Measurements from ENCODE around the gene OR2H2.

OR2H2 gene

GRCh38 chr6:29590218-29590808, 5.4 kb downstream of the OR2H2 start:
- H3K27ac ChIP-seq (ENCODE audit: low read depth, low read length), result no peak overlapping the region
- no peak overlapping the region for H3K9ac ChIP-seq (ENCODE audit: low read depth in 1 of 2, low read length in 2 of 2)

DNA sequence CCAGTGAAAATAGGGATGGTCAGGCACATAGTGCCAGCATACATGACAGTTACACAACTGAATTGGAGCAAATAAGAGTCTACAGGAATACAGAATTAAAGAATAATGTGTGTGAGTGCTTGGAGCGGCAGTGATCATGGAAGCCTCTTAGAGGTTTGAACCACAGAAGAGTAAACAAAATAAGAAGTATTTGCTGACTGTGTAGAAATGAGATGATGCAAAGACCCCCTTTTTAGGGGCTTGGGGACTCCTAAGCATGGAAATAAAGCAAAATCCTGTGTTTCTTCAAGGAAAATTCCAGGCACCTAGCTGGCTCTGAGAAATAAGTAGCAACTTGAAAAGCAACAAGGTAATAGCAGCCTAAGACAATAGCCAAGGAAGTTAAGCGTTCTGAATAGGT, 6.8 kb downstream of the OR2H2 start:
- Histone ChIP-seq H3K36me3 (ENCODE audit: control insufficient read depth in 1 of 2, insufficient read depth in 2 of 2, low read length in 2 of 2) (no peaks in the 10 kb centered on the region), H3K27ac (ENCODE audit: low read depth, low read length) (no peak overlapping the region), H3K9ac (ENCODE audit: low read depth in 1 of 2, low read length in 2 of 2) (no peak overlapping the region), H3K4me1 (ENCODE audit: control insufficient read depth in 1 of 2, insufficient read depth in 2 of 2, low read length in 2 of 2) (no peaks in the 10 kb centered on the region), H3K4me3 (ENCODE audit: low read depth in 1 of 2, low read length in 2 of 2) (no peak overlapping the region), H3K9me3 (ENCODE audit: control insufficient read depth in 1 of 2, low read length in 2 of 2) (no peaks in the 10 kb centered on the region), H3K27me3 (ENCODE audit: control insufficient read depth in 1 of 2, insufficient read depth in 2 of 2, low read length in 2 of 2) (peaks cover 0 to 11% of the 10 kb centered on the region in 2 donors)

More at GRCh38 chr6:29590218-29590808, 5.4 kb downstream of the OR2H2 start:
- Histone ChIP-seq H3K4me3 (ENCODE audit: low read depth in 1 of 2, low read length in 2 of 2) (no peak overlapping the region), H3K4me1 (ENCODE audit: control insufficient read depth in 1 of 2, insufficient read depth in 2 of 2, low read length in 2 of 2) (no peaks in the 10 kb centered on the region), H3K36me3 (ENCODE audit: control insufficient read depth in 1 of 2, insufficient read depth in 2 of 2, low read length in 2 of 2) (no peaks in the 10 kb centered on the region), H3K9me3 (ENCODE audit: control insufficient read depth in 1 of 2, low read length in 2 of 2) (no peaks in the 10 kb centered on the region), H3K27me3 (ENCODE audit: control insufficient read depth in 1 of 2, insufficient read depth in 2 of 2, low read length in 2 of 2) (peaks cover 0 to 11% of the 10 kb centered on the region in 2 donors)

- no peak overlapping the region for H3K27ac ChIP-seq (ENCODE audit: low read depth, low read length)
- H3K27me3 ChIP-seq (ENCODE audit: control insufficient read depth in 1 of 2, insufficient read depth in 2 of 2, low read length in 2 of 2), result peaks cover 0 to 11% of the 10 kb centered on the region in 2 donors
- H3K9me3 ChIP-seq (ENCODE audit: control insufficient read depth in 1 of 2, low read length in 2 of 2), result no peaks in the 10 kb centered on the region
- H3K36me3 ChIP-seq (ENCODE audit: control insufficient read depth in 1 of 2, insufficient read depth in 2 of 2, low read length in 2 of 2), result no peaks in the 10 kb centered on the region
- H3K4me3 ChIP-seq (ENCODE audit: low read depth in 1 of 2, low read length in 2 of 2), result no peak overlapping the region
- no peaks in the 10 kb centered on the region for H3K4me1 ChIP-seq (ENCODE audit: control insufficient read depth in 1 of 2, insufficient read depth in 2 of 2, low read length in 2 of 2)
- H3K9ac ChIP-seq (ENCODE audit: low read depth in 1 of 2, low read length in 2 of 2), result no peak overlapping the region
Observed at GRCh38 chr6:29593199-29593855, 8.4 kb downstream of the OR2H2 start.

DNA sequence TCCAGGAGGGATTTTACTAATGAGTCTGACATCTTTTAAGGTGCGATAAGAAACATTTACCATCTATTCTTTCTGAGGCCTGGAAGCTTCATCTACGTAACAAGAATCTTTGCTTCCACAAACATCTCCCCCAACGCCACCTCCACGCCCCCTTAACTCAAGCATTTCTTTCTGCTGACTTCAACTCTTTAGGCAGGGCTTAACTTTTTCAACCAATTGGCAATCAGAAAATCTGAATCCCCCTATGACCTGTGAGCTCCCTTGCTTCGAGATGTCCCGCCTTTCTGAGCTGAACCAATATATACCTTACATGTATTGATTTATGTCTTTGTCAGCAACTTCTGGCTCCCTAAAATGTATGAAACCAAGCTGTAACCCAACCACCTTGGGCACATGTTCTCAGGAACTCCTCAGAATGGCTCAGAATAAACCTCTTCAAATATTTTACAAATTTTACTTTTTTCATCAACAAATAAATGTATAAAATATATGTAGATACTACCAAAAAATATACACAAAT, 11.5 kb downstream of the OR2H2 start:
- H3K9me3 ChIP-seq (ENCODE audit: control insufficient read depth in 1 of 2, low read length in 2 of 2), result no peaks in the 10 kb centered on the region
- H3K4me3 ChIP-seq (ENCODE audit: low read depth in 1 of 2, low read length in 2 of 2), result no peak overlapping the region
- H3K9ac ChIP-seq (ENCODE audit: low read depth in 1 of 2, low read length in 2 of 2), result no peak overlapping the region
- H3K4me1 ChIP-seq (ENCODE audit: control insufficient read depth in 1 of 2, insufficient read depth in 2 of 2, low read length in 2 of 2), result no peaks in the 10 kb centered on the region
- peaks cover 0 to 10% of the 10 kb centered on the region in 2 donors for H3K27me3 ChIP-seq (ENCODE audit: control insufficient read depth in 1 of 2, insufficient read depth in 2 of 2, low read length in 2 of 2)
- no peak overlapping the region for H3K27ac ChIP-seq (ENCODE audit: low read depth, low read length)
- no peaks in the 10 kb centered on the region for H3K36me3 ChIP-seq (ENCODE audit: control insufficient read depth in 1 of 2, insufficient read depth in 2 of 2, low read length in 2 of 2)

DNA sequence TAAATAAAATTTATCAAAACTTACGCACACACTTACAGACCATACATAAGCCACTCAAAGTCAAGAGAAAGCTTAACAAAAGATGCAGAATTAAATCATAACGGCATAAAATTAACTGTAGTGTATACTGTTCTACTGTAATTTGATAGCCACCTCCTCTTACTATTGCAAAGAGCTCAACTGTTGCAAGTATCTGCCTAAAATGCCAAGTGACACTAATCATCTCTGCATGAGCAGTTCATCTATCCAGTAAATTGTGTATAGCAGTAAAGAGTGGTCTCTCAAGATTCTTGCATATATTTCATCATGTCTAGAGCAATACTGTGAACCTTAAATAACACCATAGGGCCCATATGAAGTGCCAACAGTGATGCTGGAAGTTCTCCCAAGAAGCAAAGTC, 12.3 kb downstream of the OR2H2 start:
- H3K9me3 ChIP-seq (ENCODE audit: control insufficient read depth in 1 of 2, low read length in 2 of 2), result no peaks in the 10 kb centered on the region
- no peak overlapping the region for H3K27ac ChIP-seq (ENCODE audit: low read depth, low read length)
- peaks cover 0 to 3% of the 10 kb centered on the region in 2 donors for H3K27me3 ChIP-seq (ENCODE audit: control insufficient read depth in 1 of 2, insufficient read depth in 2 of 2, low read length in 2 of 2)
- no peaks in the 10 kb centered on the region for H3K36me3 ChIP-seq (ENCODE audit: control insufficient read depth in 1 of 2, insufficient read depth in 2 of 2, low read length in 2 of 2)
- H3K9ac ChIP-seq (ENCODE audit: low read depth in 1 of 2, low read length in 2 of 2), result no peak overlapping the region
- no peaks in the 10 kb centered on the region for H3K4me1 ChIP-seq (ENCODE audit: control insufficient read depth in 1 of 2, insufficient read depth in 2 of 2, low read length in 2 of 2)
- no peak overlapping the region for H3K4me3 ChIP-seq (ENCODE audit: low read depth in 1 of 2, low read length in 2 of 2)

DNA sequence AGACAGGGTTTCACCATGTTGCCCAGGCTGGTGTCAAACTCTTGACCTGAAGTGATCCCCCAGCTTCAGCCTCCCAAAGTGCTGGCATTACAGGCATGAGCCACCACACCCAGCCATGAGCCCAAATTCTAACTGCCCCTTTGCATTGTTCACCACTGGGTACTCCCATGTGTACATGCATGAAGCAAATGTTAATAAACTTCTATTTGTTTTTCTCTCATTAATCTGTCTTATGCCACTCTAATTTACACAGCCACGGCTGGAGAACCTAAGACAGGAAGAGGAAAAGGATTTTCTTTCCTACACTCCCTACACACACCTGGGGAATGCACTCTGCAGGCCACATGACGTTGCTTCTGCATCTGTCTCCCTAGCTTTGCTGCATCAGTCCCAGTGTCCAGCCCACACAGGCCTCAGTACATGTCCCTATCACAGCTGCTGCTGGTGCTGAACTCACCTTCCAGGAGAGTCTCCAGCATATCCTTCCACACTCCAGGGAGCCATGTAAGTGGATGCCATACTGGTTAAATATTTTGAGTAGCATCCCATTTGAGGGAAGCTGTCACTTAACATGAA, 13.3 kb downstream of the OR2H2 start:
- Histone ChIP-seq H3K36me3 (ENCODE audit: control insufficient read depth in 1 of 2, insufficient read depth in 2 of 2, low read length in 2 of 2) (no peaks in the 10 kb centered on the region), H3K27ac (ENCODE audit: low read depth, low read length) (no peak overlapping the region), H3K9ac (ENCODE audit: low read depth in 1 of 2, low read length in 2 of 2) (no peak overlapping the region), H3K27me3 (ENCODE audit: control insufficient read depth in 1 of 2, insufficient read depth in 2 of 2, low read length in 2 of 2) (peaks cover 0 to 3% of the 10 kb centered on the region in 2 donors), H3K4me3 (ENCODE audit: low read depth in 1 of 2, low read length in 2 of 2) (no peak overlapping the region), H3K9me3 (ENCODE audit: control insufficient read depth in 1 of 2, low read length in 2 of 2) (no peaks in the 10 kb centered on the region), H3K4me1 (ENCODE audit: control insufficient read depth in 1 of 2, insufficient read depth in 2 of 2, low read length in 2 of 2) (no peaks in the 10 kb centered on the region)

DNA sequence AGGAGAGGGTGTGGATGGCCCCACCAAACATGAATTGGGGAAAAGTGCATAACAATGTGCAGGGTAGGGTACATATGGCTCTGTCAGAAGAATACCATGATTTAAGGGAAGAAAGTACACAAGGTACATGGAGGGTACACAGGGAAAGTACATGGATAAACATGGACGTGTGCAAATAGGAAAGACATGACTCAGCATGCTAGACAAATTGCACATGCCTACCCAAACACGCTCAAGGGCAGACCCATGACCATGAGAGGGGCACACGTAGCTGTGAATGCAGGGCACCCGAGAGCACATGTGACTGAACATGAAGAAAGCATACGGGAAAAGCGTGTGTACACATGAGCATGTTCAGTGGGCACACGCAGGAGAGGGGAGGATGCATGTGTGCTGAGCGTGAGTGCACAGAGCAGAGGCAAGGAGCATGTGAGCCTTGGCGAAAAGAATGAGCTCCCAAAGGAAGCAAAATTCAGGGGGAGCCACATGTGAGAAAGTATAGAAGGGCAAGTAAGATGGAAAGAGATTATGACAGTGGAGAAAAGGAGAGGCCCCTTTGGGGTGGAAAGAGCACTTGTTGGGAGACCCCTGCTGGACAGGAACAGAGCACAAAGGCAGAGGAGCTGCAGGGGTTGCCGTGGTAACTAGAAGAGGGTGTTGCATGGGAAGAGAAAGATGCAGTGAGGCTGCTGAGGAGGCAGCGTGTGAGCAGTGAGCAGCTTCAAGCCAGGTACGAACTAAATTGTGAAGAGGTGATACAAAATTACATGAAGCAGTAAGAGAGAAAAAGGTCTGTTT, 17.8 kb downstream of the OR2H2 start:
- Histone ChIP-seq H3K9ac (ENCODE audit: low read depth in 1 of 2, low read length in 2 of 2) (no peak overlapping the region), H3K27ac (ENCODE audit: low read depth, low read length) (no peak overlapping the region), H3K36me3 (ENCODE audit: control insufficient read depth in 1 of 2, insufficient read depth in 2 of 2, low read length in 2 of 2) (peaks cover 0 to 6% of the 10 kb centered on the region in 2 donors), H3K9me3 (ENCODE audit: control insufficient read depth in 1 of 2, low read length in 2 of 2) (no peaks in the 10 kb centered on the region), H3K4me1 (ENCODE audit: control insufficient read depth in 1 of 2, insufficient read depth in 2 of 2, low read length in 2 of 2) (no peaks in the 10 kb centered on the region), H3K4me3 (ENCODE audit: low read depth in 1 of 2, low read length in 2 of 2) (no peak overlapping the region), H3K27me3 (ENCODE audit: control insufficient read depth in 1 of 2, insufficient read depth in 2 of 2, low read length in 2 of 2) (no peaks in the 10 kb centered on the region)

- H3K4me1 ChIP-seq (ENCODE audit: control insufficient read depth in 1 of 2, insufficient read depth in 2 of 2, low read length in 2 of 2), result no peaks in the 10 kb centered on the region
- H3K4me3 ChIP-seq (ENCODE audit: low read depth in 1 of 2, low read length in 2 of 2), result no peak overlapping the region
- peaks cover 0 to 8% of the 10 kb centered on the region in 2 donors for H3K36me3 ChIP-seq (ENCODE audit: control insufficient read depth in 1 of 2, insufficient read depth in 2 of 2, low read length in 2 of 2)
- H3K27ac ChIP-seq (ENCODE audit: low read depth, low read length), result no peak overlapping the region
- no peak overlapping the region for H3K9ac ChIP-seq (ENCODE audit: low read depth in 1 of 2, low read length in 2 of 2)
- H3K9me3 ChIP-seq (ENCODE audit: control insufficient read depth in 1 of 2, low read length in 2 of 2), result no peaks in the 10 kb centered on the region
- H3K27me3 ChIP-seq (ENCODE audit: control insufficient read depth in 1 of 2, insufficient read depth in 2 of 2, low read length in 2 of 2), result no peaks in the 10 kb centered on the region
Observed at GRCh38 chr6:29603456-29603855, 18.5 kb downstream of the OR2H2 start.

GRCh38 chr6:29603930-29604329, 19.0 kb downstream of the OR2H2 start:
- Histone ChIP-seq H3K27me3 (ENCODE audit: control insufficient read depth in 1 of 2, insufficient read depth in 2 of 2, low read length in 2 of 2) (no peaks in the 10 kb centered on the region), H3K4me3 (ENCODE audit: low read depth in 1 of 2, low read length in 2 of 2) (no peak overlapping the region), H3K4me1 (ENCODE audit: control insufficient read depth in 1 of 2, insufficient read depth in 2 of 2, low read length in 2 of 2) (no peaks in the 10 kb centered on the region), H3K9ac (ENCODE audit: low read depth in 1 of 2, low read length in 2 of 2) (no peak overlapping the region), H3K27ac (ENCODE audit: low read depth, low read length) (no peak overlapping the region), H3K36me3 (ENCODE audit: control insufficient read depth in 1 of 2, insufficient read depth in 2 of 2, low read length in 2 of 2) (peaks cover 0 to 10% of the 10 kb centered on the region in 2 donors), H3K9me3 (ENCODE audit: control insufficient read depth in 1 of 2, low read length in 2 of 2) (no peaks in the 10 kb centered on the region)

GRCh38 chr6:29608131-29608530, 23.2 kb downstream of the OR2H2 start:
- H3K27ac ChIP-seq (ENCODE audit: low read depth, low read length), result no peak overlapping the region
- H3K27me3 ChIP-seq (ENCODE audit: control insufficient read depth in 1 of 2, insufficient read depth in 2 of 2, low read length in 2 of 2), result no peaks in the 10 kb centered on the region
- H3K4me3 ChIP-seq (ENCODE audit: low read depth in 1 of 2, low read length in 2 of 2), result no peak overlapping the region
- H3K9ac ChIP-seq (ENCODE audit: low read depth in 1 of 2, low read length in 2 of 2), result no peak overlapping the region
- no peaks in the 10 kb centered on the region for H3K4me1 ChIP-seq (ENCODE audit: control insufficient read depth in 1 of 2, insufficient read depth in 2 of 2, low read length in 2 of 2)
- H3K9me3 ChIP-seq (ENCODE audit: control insufficient read depth in 1 of 2, low read length in 2 of 2), result no peaks in the 10 kb centered on the region
- peaks cover 0 to 10% of the 10 kb centered on the region in 2 donors for H3K36me3 ChIP-seq (ENCODE audit: control insufficient read depth in 1 of 2, insufficient read depth in 2 of 2, low read length in 2 of 2)

Measured in duodenal mucosa (tissue), 2 donors.